ENCODE results near the gene GAPDH. TPM values are rescaled to one million over a fixed set of nuclear protein-coding genes. Genes with fewer than 3 reads are reported as not detected.

The GAPDH gene
- total RNA-seq, 1 donor from 2014 or later: 5,048 TPM

DNA sequence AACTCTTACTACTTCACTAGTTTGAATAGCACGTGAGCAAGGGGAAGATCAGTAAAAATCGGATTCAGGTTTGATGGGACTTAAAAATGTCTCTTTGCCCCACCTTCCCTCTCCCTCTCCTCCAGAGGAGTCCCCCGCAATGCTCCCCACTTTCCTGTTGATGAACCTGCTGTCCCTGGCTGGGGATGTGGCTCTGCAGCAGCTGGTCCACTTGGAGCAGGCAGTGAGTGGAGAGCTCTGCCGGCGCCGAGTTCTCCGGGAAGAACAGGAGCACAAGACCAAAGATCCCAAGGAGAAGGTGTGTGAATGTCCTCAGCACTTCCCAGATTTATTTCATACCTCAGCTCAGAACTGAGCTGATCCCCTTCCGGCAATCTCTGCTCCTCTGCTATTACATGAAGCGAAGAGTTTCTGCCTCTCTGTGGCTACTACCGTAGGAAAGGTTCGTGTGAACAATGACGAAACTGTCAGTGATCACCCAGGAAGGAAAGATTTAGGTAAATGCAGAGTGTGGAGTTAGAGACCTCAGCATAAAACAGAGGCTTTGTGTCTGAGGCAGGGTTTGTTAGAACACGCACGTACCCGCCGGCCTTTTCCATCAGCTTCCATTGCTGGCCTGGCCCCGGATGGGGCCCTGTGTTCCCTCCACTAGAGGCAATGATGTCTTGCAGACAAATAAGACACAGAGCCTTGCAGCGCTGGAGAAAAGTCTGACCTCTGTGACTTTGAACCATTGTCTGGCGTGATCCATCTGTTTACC is 7.4 kb upstream of the GAPDH start:
- DNase-seq (ENCODE audit: low read depth): no peak

GRCh38 chr12:6527711-6528110 is 6.6 kb upstream of the GAPDH start:
- Histone ChIP-seq H3K4me3 (ENCODE audit: low read depth, low read length) (no peak overlapping the region), H3K27me3 (ENCODE audit: control insufficient read depth, insufficient read depth, low read length) (no peaks in the 10 kb centered on the region), H3K36me3 (ENCODE audit: control insufficient read depth, insufficient read depth, low read length) (peaks cover 38% of the 10 kb centered on the region)
- FAIRE-seq (no peak), DNase-seq (ENCODE audit: low read depth) (no peak)
- TF ChIP-seq, protein P1, sequence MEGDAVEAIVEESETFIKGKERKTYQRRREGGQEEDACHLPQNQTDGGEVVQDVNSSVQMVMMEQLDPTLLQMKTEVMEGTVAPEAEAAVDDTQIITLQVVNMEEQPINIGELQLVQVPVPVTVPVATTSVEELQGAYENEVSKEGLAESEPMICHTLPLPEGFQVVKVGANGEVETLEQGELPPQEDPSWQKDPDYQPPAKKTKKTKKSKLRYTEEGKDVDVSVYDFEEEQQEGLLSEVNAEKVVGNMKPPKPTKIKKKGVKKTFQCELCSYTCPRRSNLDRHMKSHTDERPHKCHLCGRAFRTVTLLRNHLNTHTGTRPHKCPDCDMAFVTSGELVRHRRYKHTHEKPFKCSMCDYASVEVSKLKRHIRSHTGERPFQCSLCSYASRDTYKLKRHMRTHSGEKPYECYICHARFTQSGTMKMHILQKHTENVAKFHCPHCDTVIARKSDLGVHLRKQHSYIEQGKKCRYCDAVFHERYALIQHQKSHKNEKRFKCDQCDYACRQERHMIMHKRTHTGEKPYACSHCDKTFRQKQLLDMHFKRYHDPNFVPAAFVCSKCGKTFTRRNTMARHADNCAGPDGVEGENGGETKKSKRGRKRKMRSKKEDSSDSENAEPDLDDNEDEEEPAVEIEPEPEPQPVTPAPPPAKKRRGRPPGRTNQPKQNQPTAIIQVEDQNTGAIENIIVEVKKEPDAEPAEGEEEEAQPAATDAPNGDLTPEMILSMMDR (IDR thresholded peaks at IDR 0.05; ENCODE audit: insufficient read depth, low read length, severe bottlenecking): no peak

More for the DNA sequence above, 7.4 kb upstream of the GAPDH start:
- TF ChIP-seq, protein P1 (IDR thresholded peaks at IDR 0.05; ENCODE audit: insufficient read depth, low read length, severe bottlenecking): no peak
- H3K27me3 ChIP-seq (ENCODE audit: control insufficient read depth, insufficient read depth, low read length): no peaks in the 10 kb centered on the region
- peaks cover 40% of the 10 kb centered on the region for H3K36me3 ChIP-seq (ENCODE audit: control insufficient read depth, insufficient read depth, low read length)
- H3K4me3 ChIP-seq (ENCODE audit: low read depth, low read length): no peak overlapping the region
- peak; percentile 43 for FAIRE-seq

- DNase-seq (ENCODE audit: low read depth) (no peak), FAIRE-seq (no peak)
- H3K27me3 ChIP-seq (ENCODE audit: control insufficient read depth, insufficient read depth, low read length): no peaks in the 10 kb centered on the region
- peaks cover 34% of the 10 kb centered on the region for H3K36me3 ChIP-seq (ENCODE audit: control insufficient read depth, insufficient read depth, low read length)
- no peak overlapping the region for H3K4me3 ChIP-seq (ENCODE audit: low read depth, low read length)
- TF ChIP-seq, protein P1 (IDR thresholded peaks at IDR 0.05; ENCODE audit: insufficient read depth, low read length, severe bottlenecking): no peak
These were observed 5.6 kb upstream of the GAPDH start for GRCh38 chr12:6528539-6529235.

GRCh38 chr12:6529291-6529737 is 5.0 kb upstream of the GAPDH start:
- TF ChIP-seq, protein P1 (IDR thresholded peaks at IDR 0.05; ENCODE audit: insufficient read depth, low read length, severe bottlenecking): no peak
- DNase-seq (ENCODE audit: low read depth) (no peak), FAIRE-seq (no peak)
- no peak overlapping the region for H3K4me3 ChIP-seq (ENCODE audit: low read depth, low read length)
- peaks cover 30% of the 10 kb centered on the region for H3K36me3 ChIP-seq (ENCODE audit: control insufficient read depth, insufficient read depth, low read length)
- H3K27me3 ChIP-seq (ENCODE audit: control insufficient read depth, insufficient read depth, low read length): no peaks in the 10 kb centered on the region

- no peak for DNase-seq (ENCODE audit: low read depth)
- Histone ChIP-seq H3K4me3 (ENCODE audit: low read depth, low read length) (no peak overlapping the region), H3K27me3 (ENCODE audit: control insufficient read depth, insufficient read depth, low read length) (no peaks in the 10 kb centered on the region), H3K36me3 (ENCODE audit: control insufficient read depth, insufficient read depth, low read length) (peaks cover 35% of the 10 kb centered on the region)
- TF ChIP-seq, protein P1 (IDR thresholded peaks at IDR 0.05; ENCODE audit: insufficient read depth, low read length, severe bottlenecking): no peak
- no peak for FAIRE-seq
These were observed 3.6 kb upstream of the GAPDH start for GRCh38 chr12:6530576-6531260.
